CD4-positive, alpha-beta T cell treated with Interleukin-4 for 4 hours (primary cell): ENCODE measurements around the gene CBFA2T3.
A peak's percentile ranks its signal among the peaks of the same experiment; 100 is the strongest.

Source experiments
- DNase-seq: peaks from one replicate; pipeline ENCODE4 v3.0.0-alpha.2; 2020

The CBFA2T3 gene

DNA sequence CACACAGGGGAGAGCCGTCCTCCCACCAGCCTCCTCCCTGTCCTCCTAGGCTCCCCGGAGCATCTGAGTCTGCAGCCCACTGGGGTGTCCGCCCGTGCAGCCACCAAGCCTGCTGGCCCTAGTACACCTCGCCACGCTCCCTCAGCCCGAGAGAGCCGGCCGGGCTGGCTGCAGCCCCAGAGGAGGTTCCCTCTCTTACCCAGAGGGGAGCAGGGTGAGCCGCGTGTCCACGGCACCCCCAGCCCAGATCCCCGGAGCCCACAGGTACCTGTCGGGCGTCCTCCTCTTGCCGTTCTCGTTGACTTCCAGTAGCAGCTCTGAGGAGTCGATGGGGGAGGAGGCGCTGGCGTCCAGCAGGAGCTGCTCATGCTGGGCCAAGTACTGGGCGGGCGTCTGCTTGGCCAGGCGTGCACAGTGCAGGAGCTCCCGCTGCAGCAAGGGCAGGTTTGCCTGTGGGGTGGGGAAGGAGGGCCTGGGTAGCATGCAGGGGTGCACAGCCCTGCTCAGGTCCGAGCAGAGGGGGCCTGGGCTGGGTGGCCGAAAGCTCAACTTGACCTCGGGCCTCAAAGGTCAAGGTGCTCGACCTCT lies 91.2 kb downstream of the CBFA2T3 start:
- DNase-seq = no peak

DNA sequence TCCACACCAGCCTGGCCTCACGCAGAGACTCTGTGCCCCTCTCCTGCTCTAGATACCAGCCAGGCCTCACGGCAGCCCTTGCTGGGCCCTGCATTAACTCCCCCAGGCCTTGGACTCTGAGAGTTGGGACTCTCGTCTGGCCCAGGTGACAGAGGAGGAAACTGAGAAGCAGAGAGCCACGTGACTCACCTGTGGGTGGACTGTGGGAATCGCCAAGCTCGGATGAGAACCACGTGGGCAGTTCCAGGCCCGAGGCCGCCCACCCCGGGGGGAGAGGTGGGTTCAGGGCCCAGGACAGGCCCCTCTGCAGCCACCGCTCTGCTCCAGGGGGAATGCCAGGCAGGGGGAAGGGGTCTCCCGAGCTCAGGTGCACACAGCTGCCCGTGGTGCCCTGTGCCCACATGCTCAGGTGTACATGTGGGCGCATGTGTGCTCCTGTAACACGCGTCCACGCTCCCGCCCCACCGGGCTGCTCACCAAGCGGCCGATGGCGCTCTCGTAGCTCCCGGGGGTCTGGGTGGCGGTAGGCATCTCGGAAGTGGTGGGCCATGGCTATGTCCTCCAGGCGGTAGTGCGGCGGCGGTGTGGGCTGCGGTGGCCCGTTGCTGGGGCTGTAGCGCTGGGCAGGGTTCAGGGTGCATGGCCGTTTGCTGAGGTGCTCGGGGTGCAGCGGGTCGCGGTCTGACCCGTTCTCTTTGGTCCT lies 92.3 kb downstream of the CBFA2T3 start:
- DNase-seq = no peak

DNA sequence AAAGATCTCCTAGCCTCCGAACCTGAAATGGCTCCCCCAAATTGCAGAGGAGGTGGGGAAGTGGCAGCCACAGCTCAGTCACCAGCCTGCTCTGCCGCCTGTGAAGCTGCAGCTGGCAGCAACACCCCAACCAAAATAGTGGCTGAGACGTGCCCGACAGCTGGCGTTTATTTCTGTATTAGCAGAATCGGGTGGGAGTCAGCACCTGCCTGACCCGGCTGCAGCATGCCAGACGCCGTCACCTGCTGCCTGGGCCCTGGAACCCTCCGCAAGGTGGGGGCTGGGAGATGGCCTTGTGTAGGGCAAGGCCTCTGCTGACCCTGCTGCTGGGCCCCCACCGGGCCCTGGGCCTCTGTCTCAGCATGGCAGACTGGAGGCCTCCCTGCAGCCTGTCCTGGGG lies 93.1 kb downstream of the CBFA2T3 start:
- no peak for DNase-seq

- no peak for DNase-seq
These were observed 93.7 kb downstream of the CBFA2T3 start for GRCh38 chr16:88883117-88883895.

GRCh38 chr16:88882358-88883030 lies 94.5 kb downstream of the CBFA2T3 start:
- peak; percentile 0 for DNase-seq

DNA sequence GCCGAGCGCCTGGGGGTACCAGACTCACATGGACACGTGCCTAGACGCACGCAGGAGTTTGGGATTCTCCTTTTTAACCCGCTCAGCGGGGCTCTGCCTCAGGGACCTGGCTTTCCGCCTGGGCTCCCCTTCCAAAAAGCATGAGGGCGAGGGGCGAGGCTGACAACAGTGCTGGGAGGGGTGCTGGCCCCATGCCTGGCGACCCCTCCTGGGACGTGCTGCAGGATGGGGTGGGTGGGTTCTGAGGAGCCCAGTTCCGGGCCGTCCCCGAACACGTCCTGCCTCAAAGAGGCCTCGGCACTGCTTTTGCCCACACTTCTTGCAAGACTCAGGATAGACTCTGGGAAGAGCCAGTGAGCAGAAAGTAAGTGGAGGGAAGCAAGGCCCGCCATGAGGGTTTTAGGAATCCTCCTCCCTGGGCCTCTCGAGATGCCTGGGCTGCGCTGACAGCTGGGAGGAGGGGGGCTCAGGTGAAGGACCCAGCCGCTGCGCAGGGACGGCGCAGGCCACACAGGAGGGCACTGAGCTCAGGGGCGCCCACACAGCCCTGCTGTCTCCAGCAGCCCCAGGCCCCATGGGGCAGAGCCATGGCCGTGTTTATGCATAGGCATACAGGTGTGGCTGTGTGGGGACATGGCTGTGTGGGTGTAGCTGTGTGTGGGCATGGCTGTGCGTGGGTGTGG lies 95.2 kb downstream of the CBFA2T3 start:
- no peak for DNase-seq

- no peak for DNase-seq
These were observed 95.9 kb downstream of the CBFA2T3 start for GRCh38 chr16:88881007-88881615.

- DNase-seq = no peak
These were observed 96.6 kb downstream of the CBFA2T3 start for GRCh38 chr16:88880226-88881006.

- no peak for DNase-seq
These were observed 97.3 kb downstream of the CBFA2T3 start for GRCh38 chr16:88879788-88880055.

- DNase-seq = no peak
These were observed 97.8 kb downstream of the CBFA2T3 start for GRCh38 chr16:88878967-88879787.

DNA sequence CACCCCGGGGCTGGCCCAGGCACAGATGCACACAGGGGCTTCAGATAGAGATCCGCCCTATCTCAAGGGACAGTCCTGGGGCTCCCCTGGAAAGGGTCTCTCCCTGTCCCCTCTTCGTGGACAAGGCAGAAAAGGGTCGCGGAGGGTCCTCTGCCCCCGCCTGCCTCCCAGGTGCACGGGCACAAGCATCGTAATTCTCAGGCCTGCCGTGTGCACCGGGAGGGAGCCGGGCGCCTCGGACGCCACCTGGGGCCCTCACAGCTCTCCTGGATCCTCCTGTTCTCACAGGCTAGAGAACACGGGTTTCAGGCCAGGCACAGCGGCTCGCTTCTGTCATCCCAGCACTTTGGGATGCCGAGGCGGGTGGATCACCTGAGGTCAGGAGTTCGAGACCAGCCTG lies 98.7 kb downstream of the CBFA2T3 start:
- no peak for DNase-seq

GRCh38 chr16:88877564-88878289 lies 99.3 kb downstream of the CBFA2T3 start:
- DNase-seq = no peak

DNA sequence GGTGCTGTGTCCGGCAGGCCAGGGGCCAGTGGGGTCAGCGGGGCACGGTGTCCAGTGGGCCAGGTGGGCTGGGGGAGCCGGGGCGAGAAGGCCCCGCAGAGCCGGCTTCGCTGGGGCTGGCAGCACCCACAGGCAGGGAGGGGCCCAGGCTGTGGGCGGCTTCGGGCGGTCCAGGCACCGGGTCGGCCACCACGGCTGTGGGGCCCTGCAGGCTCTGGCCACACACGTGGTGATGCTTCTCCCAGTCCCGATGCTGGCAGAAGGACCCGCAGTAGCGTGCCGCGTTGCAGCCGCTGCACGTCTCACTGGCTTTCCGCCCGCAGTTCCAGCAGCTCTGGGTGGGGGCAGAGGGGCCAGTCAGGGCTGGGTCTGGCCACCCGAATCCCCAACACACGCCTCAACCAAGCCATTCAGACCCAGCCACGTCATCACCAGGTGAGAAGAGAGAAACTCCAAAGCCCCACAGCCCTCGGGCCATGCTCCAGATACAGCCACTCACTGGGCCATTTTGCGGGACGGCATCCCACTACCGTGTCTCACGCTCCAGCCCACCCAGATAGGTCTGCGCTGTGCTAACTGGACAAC lies 100.0 kb downstream of the CBFA2T3 start:
- no peak for DNase-seq

DNA sequence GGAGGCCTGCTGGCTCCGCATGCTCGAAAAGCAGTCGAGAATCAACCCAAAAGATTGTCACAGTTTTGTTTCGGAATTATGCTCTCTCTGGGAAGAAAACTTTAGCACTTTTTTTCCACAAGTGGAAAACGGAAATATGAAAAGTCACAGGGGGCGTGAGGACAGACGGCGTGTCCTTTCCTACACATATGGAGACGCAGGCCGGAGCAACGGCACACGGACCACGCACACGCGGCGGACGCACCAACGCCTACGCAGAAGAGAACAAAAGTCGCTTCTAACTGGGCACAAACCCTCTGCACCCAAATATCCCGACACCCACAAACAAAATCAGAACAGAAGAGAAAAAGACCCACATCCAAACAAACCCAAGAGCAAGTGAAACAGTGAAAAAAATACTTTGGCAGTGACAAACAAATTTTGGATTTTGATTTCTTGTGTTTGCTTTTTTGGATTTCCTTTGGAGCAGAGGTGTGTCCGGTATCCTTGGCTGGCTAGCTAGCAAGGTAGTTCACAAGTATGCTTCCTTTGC lies 101.2 kb downstream of the CBFA2T3 start:
- no peak for DNase-seq

DNA sequence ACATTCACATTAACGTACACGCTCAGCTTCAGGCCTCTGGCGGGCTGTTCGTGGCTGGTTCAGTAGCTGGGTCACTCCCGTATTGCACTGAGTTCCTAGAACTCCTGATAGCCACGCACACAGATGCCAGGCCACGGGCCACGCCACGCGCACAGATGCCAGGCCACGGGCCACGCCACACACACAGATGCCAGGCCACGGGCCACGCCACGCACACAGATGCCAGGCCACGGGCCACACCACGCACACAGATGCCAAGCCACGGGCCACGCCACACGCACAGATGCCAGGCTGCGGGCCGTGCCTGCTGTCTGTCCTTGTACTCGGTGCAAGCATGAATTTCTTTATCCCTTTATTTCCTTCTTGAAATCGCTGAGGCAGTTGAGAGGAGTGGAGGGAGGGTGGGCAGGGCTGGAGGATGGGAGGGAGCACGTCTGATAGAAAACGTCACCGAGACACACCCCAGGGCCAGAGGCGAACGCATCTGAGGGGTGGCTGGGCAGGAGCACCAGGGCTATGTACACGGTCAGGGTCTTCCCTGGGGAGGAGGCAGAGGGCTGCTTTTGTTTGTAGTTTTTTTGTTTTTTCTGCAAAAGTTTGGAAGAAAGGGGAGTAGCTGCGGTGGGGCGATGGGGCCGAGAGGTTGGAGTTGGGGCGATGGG lies 101.9 kb downstream of the CBFA2T3 start:
- DNase-seq = no peak

GRCh38 chr16:88872650-88873331 lies 104.2 kb downstream of the CBFA2T3 start:
- no peak for DNase-seq

GRCh38 chr16:88871730-88872416 lies 105.1 kb downstream of the CBFA2T3 start:
- DNase-seq = no peak

GRCh38 chr16:88871349-88871702 lies 105.7 kb downstream of the CBFA2T3 start:
- DNase-seq = no peak
